Measurements from ENCODE around the gene EFNA4. TPM values are rescaled to one million over a fixed set of nuclear protein-coding genes. Genes with fewer than 3 reads are reported as not detected.

Gene EFNA4
- total RNA-seq, 1 experiment from 2014 or later = 8.0 TPM

- intact Hi-C loops (cut with micrococcal nuclease; ENCODE audit: unreplicated experiment) (no loop called here), in situ Hi-C loops (cut with HindIII; ENCODE audit: low pct_unique_long_range_greater_than_20kb, low sequenced_read_pairs) (no loop called here)
- no peaks in the 10 kb centered on the region for H3K36me3 ChIP-seq (ENCODE audit: control insufficient read depth, insufficient read depth, low read length)
- TF ChIP-seq SIN3A (IDR thresholded peaks at IDR 0.05; ENCODE audit: borderline replicate concordance, insufficient read depth, low read depth, low read length) (no peak), CTCF (IDR thresholded peaks at IDR 0.05) (no peak), REST (IDR thresholded peaks at IDR 0.05; ENCODE audit: insufficient read depth in 1 of 2, low read depth in 2 of 2, low read length in 1 of 2) (no peak), TCF7L2 (IDR thresholded peaks at IDR 0.05; ENCODE audit: low read depth, low read length) (no peak), POLR2AphosphoS5 (IDR thresholded peaks at IDR 0.05; ENCODE audit: low read depth, low read length) (no peak)
- ChIA-PET POLR2A (no interaction called here), CTCF (no interaction called here)
- ATAC-seq (no peak), DNase-seq (ENCODE audit: low read depth, low spot score) (no peak)
- H3K27me3 ChIP-seq (ENCODE audit: control insufficient read depth, insufficient read depth, low read length) = no peaks in the 10 kb centered on the region
- H3K4me3 ChIP-seq (ENCODE audit: low read depth in 2 of 2, low read length in 2 of 2) = no peak overlapping the region
- peaks cover 10% of the 10 kb centered on the region for H3K4me1 ChIP-seq (ENCODE audit: control insufficient read depth, insufficient read depth, low read length)
- H3K27ac ChIP-seq (ENCODE audit: low read length) = no peak overlapping the region
- H3K9me3 ChIP-seq (ENCODE audit: control insufficient read depth, insufficient read depth, low read depth, low read length) = no peaks in the 10 kb centered on the region
- BruUV-seq (replicated peaks) = no TSS peak
These were observed 6.4 kb upstream of the EFNA4 start for GRCh38 chr1:155057104-155057503.

GRCh38 chr1:155057788-155058211, 5.7 kb upstream of the EFNA4 start:
- BruUV-seq (replicated peaks) = no TSS peak
- no peak for TF ChIP-seq CTCF (IDR thresholded peaks at IDR 0.05)
- TF ChIP-seq TCF7L2 (IDR thresholded peaks at IDR 0.05; ENCODE audit: low read depth, low read length) = no peak
- no peak for TF ChIP-seq REST (IDR thresholded peaks at IDR 0.05; ENCODE audit: insufficient read depth in 1 of 2, low read depth in 2 of 2, low read length in 1 of 2)
- TF ChIP-seq POLR2AphosphoS5 (IDR thresholded peaks at IDR 0.05; ENCODE audit: low read depth, low read length) = no peak
- TF ChIP-seq SIN3A (IDR thresholded peaks at IDR 0.05; ENCODE audit: borderline replicate concordance, insufficient read depth, low read depth, low read length) = no peak
- ATAC-seq (no peak), DNase-seq (ENCODE audit: low read depth, low spot score) (no peak)
- Histone ChIP-seq H3K9me3 (ENCODE audit: control insufficient read depth, insufficient read depth, low read depth, low read length) (no peaks in the 10 kb centered on the region), H3K4me3 (ENCODE audit: low read depth in 2 of 2, low read length in 2 of 2) (no peak overlapping the region), H3K27ac (ENCODE audit: low read length) (no peak overlapping the region), H3K27me3 (ENCODE audit: control insufficient read depth, insufficient read depth, low read length) (no peaks in the 10 kb centered on the region), H3K4me1 (ENCODE audit: control insufficient read depth, insufficient read depth, low read length) (peaks cover 6% of the 10 kb centered on the region), H3K36me3 (ENCODE audit: control insufficient read depth, insufficient read depth, low read length) (no peaks in the 10 kb centered on the region)
- ChIA-PET POLR2A (no interaction called here), CTCF (no interaction called here)
- in situ Hi-C loops (cut with HindIII; ENCODE audit: low pct_unique_long_range_greater_than_20kb, low sequenced_read_pairs) = no loop called here
- intact Hi-C loops (cut with micrococcal nuclease; ENCODE audit: unreplicated experiment) = no loop called here
